ENCODE measurements around the gene MORC2.

DNA sequence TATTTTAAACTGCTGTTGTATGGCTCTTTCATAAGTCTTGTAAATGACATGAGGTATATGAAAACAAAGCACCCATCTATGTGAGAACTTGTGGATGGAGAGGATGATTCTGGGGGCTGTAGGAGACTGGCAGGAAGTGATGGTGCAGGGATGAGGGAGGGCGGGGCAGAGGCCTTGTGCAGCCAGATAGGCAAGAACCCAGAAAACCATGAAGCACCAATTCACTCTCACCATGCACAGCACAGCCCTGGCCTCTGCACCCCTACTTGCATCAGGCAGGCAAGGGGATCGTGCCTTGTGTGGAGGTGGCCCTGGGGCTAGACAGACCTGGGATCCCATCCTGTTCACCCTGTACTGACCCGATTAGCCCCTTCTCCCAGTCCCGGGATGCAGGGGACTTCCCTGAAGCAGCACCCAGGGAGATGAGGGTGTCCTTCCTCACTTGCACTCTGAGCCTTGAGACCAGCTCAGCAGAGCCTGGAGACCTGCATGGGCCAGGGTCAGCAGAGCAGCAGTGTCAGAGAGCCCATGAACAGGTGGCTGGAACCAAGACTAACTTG is 85.5 kb downstream of the MORC2 start:
- TF ChIP-seq EZH2 (IDR thresholded peaks at IDR 0.05) = no peak
- no peak for TF ChIP-seq POLR2AphosphoS5 (IDR thresholded peaks at IDR 0.05; ENCODE audit: borderline replicate concordance, low read depth, low read length)

Data from SK-N-MC (cell line).